Lung (tissue), 12 donors: ENCODE results near the gene BCAR1. TPM values are rescaled to one million over a fixed set of nuclear protein-coding genes. Genes with fewer than 3 reads are reported as not detected.
"Not testable (repeated sequence)": the region's sequence is repeated elsewhere in the genome, so short reads cannot be mapped to it uniquely, and the experiment has no call there.

Source experiments
- ATAC-seq: fragments of 200-7000 bp; cut with Tn5 transposase; one replicate; pipeline ENCODE4 v1.9.1; 2020; ENCODE audit warnings: moderate number of reproducible peaks; ENCODE audit not compliant: insufficient read depth, low FRiP score
- DNase-seq, 3 donors: peaks; one replicate each; pipeline ENCODE4 v3.0.0-alpha.2; 2013 to 2017
- H3K27ac ChIP-seq, 2 donors: one replicate each; pipeline ENCODE4 v1.5.1; 2013; ENCODE audit warnings: mild to moderate bottlenecking in 2 of 2, moderate library complexity in 2 of 2, control low read depth in 1 of 2, inconsistent platforms in 1 of 2, low read depth in 1 of 2, low read length in 1 of 2
- H3K27me3 ChIP-seq, 3 donors: one replicate each; pipeline ENCODE4 v1.5.1; 2013; ENCODE audit warnings: low read length in 2 of 3; ENCODE audit not compliant: control insufficient read depth in 3 of 3, insufficient read depth in 3 of 3
- H3K36me3 ChIP-seq, 4 donors: one replicate each; pipeline ENCODE4 v1.5.1; 2013; ENCODE audit warnings: low read length in 4 of 4, mild to moderate bottlenecking in 1 of 4, moderate library complexity in 1 of 4; ENCODE audit not compliant: control insufficient read depth in 4 of 4, insufficient read depth in 4 of 4
- H3K4me1 ChIP-seq, 5 donors: one replicate each; pipeline ENCODE4 v1.5.1; 2013; ENCODE audit warnings: low read length in 5 of 5, mild to moderate bottlenecking in 2 of 5, moderate library complexity in 1 of 5; ENCODE audit not compliant: control insufficient read depth in 5 of 5, insufficient read depth in 5 of 5
- H3K4me3 ChIP-seq: one replicate; pipeline ENCODE4 v1.5.1; 2013; ENCODE audit warnings: mild to moderate bottlenecking, control low read depth, moderate library complexity
- H3K9ac ChIP-seq, 2 donors: one replicate each; pipeline ENCODE4 v1.5.1; 2013; ENCODE audit warnings: low read length in 2 of 2, control low read depth in 1 of 2; ENCODE audit not compliant: insufficient read depth in 1 of 2
- H3K9me3 ChIP-seq, 4 donors: one replicate each; pipeline ENCODE4 v1.5.1; 2013; ENCODE audit warnings: low read length in 3 of 4, mild to moderate bottlenecking in 1 of 4, moderate library complexity in 1 of 4; ENCODE audit not compliant: control insufficient read depth in 4 of 4, insufficient read depth in 3 of 4
- WGBS, 2 donors: extraction: QIAGEN DNeasy Blood & Tissue Kit; methylation state at CpG; one replicate each; pipeline ENCODE4 v1.1.7; 2013; 5-methylcytosine and 5-hydroxymethylcytosine counted together
- polyA plus RNA-seq, 2 donors: library from polyadenylated mRNA; stranded (reverse); fragments of 200-250 nt; gene quantifications; one replicate each; pipeline ENCODE4 v1.2.1, GENCODE V29; 2013
- total RNA-seq, 2 donors: library from RNA; depleted of rRNA in 1 of 2; stranded (reverse); fragments of >200 nt in 1 of 2; gene quantifications; one replicate each; pipeline ENCODE4 v1.2.1, GENCODE V29; 2014 to 2021
- TF ChIP-seq, protein P1 (sequence below): IDR thresholded peaks from 2 replicates; pipeline ENCODE4 v1.5.1; 2012; ENCODE audit warnings: mild to moderate bottlenecking; ENCODE audit errors: control extremely low read depth, extremely low read depth
- donor health status: control.
- donor health status: control.
- donor health status: Bipolar disorder and iron deficiency.
- donor health status: healthy.
- donor health status: DM: yes; HTN: yes; CAD: no.

BCAR1 gene
- total and polyA plus RNA-seq, 4 donors: 37.5 to 70.7 (median 49.9) TPM

DNA sequence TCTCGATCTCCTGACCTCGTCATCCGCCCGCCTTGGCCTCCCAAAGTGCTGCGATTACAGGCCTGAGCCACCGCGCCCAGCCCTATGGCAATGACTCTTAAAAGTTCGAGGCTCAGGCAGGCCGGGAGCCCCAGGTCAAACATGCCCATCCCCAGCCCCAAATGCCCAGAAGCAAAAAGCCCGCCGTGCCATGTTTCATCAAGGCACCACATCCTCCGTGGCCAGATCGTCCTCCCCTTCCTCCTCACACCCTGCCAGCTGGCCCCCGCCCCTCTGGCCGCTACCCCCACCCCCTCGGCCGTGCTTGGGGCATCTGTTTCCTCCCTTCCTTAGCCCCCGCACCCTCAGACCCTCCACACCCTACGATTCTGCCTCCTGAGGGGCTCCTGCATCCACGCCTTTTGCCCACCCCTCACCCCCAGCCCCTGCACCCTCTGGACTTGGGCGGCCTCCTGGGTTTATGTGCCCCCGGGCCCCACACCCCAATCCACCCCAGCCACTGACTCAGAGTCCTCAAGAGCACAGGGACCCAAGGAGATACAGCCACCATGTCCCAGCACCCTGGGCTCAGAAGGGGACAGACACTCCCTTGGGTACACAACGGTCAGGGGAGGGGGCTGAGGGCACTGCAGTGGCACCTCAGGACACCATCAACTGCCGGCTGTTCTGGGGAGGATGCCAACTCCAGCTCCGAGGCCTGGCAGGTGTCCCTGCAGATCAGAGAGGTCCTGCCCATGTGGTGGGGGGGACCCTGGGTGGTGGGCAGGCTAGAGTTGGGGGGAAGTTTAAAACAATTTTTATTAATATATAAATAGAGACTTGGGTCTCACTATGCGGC is 25.5 kb downstream of the BCAR1 start:
- DNase-seq (no peak), ATAC-seq (no peak)
- no peaks in the 10 kb centered on the region for H3K27me3 ChIP-seq
- H3K4me1 ChIP-seq: peaks cover 0 to 3% (median 0%) of the 10 kb centered on the region in 5 donors
- WGBS, 2 donors: 65 to 74% methylated on average over 26 of the region's 26 CpGs
- no peak overlapping the region for H3K27ac ChIP-seq
- peaks cover 0 to 27% (median 8%) of the 10 kb centered on the region in 4 donors for H3K36me3 ChIP-seq
- H3K9me3 ChIP-seq: no peaks in the 10 kb centered on the region
- H3K4me3 ChIP-seq: no peak overlapping the region
- TF ChIP-seq, protein P1, sequence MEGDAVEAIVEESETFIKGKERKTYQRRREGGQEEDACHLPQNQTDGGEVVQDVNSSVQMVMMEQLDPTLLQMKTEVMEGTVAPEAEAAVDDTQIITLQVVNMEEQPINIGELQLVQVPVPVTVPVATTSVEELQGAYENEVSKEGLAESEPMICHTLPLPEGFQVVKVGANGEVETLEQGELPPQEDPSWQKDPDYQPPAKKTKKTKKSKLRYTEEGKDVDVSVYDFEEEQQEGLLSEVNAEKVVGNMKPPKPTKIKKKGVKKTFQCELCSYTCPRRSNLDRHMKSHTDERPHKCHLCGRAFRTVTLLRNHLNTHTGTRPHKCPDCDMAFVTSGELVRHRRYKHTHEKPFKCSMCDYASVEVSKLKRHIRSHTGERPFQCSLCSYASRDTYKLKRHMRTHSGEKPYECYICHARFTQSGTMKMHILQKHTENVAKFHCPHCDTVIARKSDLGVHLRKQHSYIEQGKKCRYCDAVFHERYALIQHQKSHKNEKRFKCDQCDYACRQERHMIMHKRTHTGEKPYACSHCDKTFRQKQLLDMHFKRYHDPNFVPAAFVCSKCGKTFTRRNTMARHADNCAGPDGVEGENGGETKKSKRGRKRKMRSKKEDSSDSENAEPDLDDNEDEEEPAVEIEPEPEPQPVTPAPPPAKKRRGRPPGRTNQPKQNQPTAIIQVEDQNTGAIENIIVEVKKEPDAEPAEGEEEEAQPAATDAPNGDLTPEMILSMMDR: no peak
- H3K9ac ChIP-seq: no peak overlapping the region

DNA sequence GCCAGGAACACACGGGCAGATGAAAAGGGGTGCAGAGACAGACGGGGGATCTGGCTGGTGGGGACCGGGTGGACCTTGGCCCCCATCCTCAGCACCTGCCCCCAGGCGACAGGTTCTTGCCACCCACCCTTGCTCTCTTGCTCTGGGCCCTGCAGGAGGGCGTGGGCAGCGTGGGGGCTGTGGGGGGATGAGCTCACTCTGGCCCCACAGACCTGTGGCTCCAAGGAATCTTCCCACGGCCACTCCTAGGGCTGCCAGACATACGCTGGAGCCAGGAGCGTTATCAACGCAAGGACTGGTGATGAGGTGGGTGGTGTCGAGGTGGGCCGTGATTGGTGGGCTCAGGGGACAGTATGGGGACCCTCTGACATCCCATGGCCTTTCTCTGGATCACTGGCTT is 26.3 kb downstream of the BCAR1 start:
- Histone ChIP-seq H3K27me3 (no peaks in the 10 kb centered on the region), H3K4me3 (no peak overlapping the region), H3K9me3 (no peaks in the 10 kb centered on the region), H3K36me3 (peaks cover 0 to 24% (median 8%) of the 10 kb centered on the region in 4 donors), H3K27ac (no peak overlapping the region), H3K4me1 (peaks cover 0 to 3% (median 0%) of the 10 kb centered on the region in 5 donors), H3K9ac (no peak overlapping the region)
- no peak for DNase-seq
- TF ChIP-seq, protein P1: no peak
- 62 to 79% methylated on average over 12 of the region's 12 CpGs for WGBS, 2 donors
- ATAC-seq: no peak

DNA sequence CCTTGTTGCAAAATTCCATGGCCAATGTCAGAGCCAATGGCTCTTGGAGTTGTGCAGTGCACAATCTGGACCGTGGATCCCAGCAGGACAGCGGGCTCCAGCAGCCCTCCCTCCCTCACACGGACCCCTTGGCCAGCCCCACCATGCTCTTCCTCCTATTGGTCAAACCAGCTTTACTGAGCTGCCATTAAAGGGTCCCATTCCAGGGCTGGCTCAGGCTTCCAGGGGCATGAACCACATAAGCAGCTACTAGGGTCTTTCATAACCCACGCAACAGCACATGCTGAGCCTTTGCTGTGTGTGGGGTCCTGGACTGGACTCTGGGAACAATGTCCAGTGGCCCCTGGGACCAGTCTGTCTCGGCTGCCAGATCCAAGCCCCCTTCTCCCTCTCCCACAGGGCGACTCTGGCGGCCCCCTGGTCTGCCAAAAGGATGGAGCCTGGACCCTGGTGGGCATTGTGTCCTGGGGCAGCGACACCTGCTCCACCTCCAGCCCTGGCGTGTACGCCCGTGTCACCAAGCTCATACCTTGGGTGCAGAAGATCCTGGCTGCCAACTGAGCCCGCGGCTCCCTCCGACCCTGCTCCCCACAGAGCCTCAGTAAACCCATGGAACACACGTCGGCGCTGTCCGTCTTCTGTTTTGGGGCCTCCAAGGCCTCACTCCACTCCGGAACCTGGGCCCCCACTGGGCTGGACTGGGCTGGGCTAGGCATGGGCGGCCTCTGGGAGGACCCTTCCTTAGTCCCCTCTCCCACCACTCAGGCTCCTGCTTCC is 26.9 kb downstream of the BCAR1 start:
- Histone ChIP-seq H3K4me1 (peaks cover 0 to 3% (median 0%) of the 10 kb centered on the region in 5 donors), H3K4me3 (no peak overlapping the region), H3K27ac (no peak overlapping the region), H3K9me3 (no peaks in the 10 kb centered on the region), H3K27me3 (no peaks in the 10 kb centered on the region), H3K36me3 (peaks cover 0 to 19% (median 8%) of the 10 kb centered on the region in 4 donors), H3K9ac (no peak overlapping the region)
- ATAC-seq (no peak), DNase-seq (no peak)
- 72 to 86% methylated on average over 20 of the region's 20 CpGs for WGBS, 2 donors
- TF ChIP-seq, protein P1: no peak

DNA sequence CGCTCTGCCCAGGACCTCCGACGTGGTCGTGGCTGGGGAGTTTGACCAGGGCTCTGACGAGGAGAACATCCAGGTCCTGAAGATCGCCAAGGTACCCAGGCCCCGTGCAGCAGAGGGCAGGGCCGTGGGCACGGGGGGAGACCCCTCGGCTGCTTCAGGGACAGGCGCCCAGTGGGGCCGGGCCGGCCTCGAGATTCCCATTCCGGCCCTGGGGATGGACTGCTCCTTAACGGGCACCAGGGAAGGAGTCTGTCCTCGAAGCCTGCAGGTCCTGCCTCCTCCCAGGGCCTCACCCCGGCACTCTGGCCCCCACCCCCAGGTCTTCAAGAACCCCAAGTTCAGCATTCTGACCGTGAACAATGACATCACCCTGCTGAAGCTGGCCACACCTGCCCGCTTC is 28.3 kb downstream of the BCAR1 start:
- not testable (repeated sequence) for H3K36me3 ChIP-seq, H3K9me3 ChIP-seq, ATAC-seq, H3K9ac ChIP-seq, H3K4me1 ChIP-seq, H3K27ac ChIP-seq, H3K27me3 ChIP-seq, DNase-seq, H3K4me3 ChIP-seq
- WGBS, 2 donors: 78 to 90% methylated on average over 7 to 10 of the region's 20 CpGs
